Endometrium (tissue), 2 donors: ENCODE data around the gene CGB1.
"Not testable (repeated sequence)": the region's sequence is repeated elsewhere in the genome, so short reads cannot be mapped to it uniquely, and the experiment has no call there.

Source experiments
- FAIRE-seq: peaks from 2 replicates; lab custom pipeline; 2012; peaks lifted over from hg19 to GRCh38; lab: Jason Lieb, UNC
- donor health status: control.
- donor health status: control.

Gene CGB1

DNA sequence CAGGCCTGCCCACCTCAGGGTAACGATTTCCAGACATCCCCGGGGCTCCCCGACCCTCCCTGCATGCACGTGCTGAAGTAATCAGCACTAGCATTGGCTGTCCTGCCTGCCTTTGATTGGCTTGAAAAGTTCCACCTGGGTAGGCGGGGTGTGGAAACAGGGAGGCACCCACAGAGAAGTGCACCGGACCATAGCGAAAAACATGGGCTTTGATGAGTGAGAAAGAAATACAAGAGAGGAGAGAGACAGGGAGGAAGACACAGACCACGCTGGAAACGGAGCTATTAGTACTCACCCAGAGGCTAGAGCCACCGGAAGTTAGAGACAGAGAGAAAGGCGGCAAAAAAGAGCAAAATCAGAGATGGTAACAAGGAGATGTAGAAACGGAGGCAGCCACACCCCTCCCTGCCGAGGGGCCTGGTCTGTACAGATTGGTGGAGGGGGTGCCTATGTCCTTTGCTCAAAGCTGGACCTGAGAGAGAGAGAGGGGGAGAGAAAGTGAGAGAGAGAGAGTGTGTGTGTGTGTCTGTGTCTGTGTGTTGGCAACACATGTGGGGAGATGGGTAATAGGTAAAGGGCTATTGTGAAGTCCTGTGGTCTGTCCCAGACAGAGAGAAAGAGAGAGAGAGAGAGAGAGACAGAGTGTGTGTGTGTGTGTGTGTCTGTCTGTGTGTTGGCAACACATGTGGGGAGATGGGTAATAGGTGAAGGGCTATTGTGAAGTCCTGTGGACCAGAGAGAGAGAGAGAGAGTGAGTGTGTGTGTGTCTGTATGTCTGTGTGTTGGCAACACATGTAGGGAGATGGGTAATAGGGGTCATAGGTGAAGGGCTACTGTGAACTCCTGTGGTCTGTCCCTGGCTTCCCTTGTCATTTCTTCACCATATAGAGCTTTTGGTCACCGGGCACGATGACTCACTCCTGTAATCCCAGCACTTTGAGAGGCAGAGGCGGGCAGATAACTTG lies 15.5 kb downstream of the CGB1 start:
- FAIRE-seq = no peak

DNA sequence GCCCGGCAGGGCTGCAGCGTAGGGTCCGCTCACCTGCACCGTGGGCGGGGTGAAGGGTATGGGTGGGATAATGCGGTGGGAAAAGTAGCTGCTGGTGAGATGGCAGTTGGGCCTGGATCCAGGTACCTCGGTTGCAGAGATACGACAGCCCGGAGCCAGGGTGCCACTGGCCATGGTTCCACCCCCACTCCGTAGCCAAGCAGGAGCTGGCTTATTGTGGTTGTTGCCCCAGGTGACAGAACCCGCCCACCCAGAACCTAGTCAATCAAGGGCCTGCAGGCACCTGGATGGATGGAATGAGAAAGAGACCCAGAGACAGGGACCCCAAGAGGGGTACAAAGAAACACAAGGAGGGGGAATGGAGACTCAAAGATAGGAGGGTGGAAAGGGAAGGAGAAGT lies 16.4 kb downstream of the CGB1 start:
- FAIRE-seq = no peak

DNA sequence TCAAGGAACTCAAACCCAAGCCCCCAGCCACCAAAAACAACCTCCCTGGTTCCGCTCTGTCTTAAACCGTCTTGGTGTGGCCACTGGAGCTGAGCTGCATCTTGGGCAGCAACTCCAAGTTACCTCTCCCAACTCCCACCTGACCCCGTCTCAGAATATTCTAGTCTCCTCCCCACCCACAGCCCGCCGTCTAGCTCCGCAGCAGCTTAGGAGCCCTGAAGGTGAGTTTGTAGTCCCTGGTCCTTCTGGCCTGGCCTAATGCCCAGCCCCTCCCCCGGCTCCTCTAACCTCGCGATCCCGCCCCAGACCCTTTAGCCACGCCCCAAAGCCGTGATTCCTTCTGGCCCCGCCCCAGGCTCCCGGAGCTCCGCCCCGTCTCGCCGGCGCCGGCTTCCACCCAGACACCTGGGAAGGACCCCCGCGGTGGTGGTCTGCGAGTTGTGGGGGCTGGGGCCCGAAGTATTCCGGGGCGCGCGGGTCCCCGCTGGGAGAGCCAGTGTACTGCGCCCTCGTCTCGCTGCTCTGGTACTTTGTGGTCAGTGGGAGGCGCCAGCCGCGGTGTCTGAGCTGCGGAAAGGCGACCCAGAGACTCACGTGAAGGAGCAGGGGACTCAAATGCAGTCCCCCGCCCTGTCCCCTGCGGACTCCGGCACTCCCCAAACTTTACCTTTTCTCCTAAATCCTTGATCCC lies 17.3 kb downstream of the CGB1 start:
- no peak for FAIRE-seq

DNA sequence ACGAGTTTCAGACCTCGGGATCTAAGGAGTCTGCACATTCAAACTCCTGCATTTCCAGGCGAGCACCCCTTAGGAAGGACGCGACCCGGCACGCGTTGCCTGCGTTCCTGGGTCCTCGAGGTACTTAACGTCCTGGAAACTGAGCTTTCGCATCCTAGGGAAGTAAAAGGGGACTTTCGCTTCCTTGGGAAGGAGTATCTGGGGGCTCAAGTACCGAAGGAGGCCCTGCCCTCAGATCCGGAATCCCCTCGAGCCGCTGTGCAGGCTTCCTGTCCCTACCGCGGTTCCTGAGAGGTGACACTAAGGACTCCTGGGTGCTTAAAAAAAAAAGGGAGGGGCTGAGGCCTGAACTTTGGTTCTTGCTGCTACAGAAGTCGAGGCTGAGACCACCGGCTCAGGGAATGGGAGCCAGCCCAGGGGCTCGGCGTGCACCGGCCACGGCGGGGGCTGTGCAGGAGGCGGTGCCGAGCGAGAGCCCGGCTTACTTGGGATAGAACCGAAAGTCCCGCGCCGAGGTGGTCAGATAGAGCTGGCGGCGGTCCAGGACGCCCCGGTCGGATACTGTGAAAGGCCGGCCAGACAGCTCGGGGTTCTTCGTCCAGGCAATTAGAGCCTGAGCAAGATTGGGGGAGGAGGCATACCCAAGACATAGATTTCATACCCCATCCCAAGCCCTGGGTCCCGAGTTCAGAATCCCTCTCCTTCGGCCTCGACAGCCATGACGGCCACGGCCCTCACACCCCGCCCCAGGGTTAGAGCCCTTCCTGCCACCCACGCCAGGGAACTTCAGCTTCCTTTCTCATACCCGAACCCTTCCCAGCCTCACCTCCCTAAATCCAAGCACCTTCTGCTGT lies 18.1 kb downstream of the CGB1 start:
- FAIRE-seq = not testable (repeated sequence)

GRCh38 chr19:49017666-49018351 lies 18.9 kb downstream of the CGB1 start:
- no peak for FAIRE-seq

GRCh38 chr19:49017041-49017665 lies 19.5 kb downstream of the CGB1 start, which contains the start of gene LHB:
TSS of gene LHB (minus strand) at chr19:49017091. CDS start at chr19:49017081, 10 bp downstream.
- no peak for FAIRE-seq

GRCh38 chr19:49016067-49016839 lies 20.4 kb downstream of the CGB1 start:
- FAIRE-seq = no peak

- FAIRE-seq = no peak
These were observed 21.8 kb downstream of the CGB1 start for GRCh38 chr19:49014870-49015255.

DNA sequence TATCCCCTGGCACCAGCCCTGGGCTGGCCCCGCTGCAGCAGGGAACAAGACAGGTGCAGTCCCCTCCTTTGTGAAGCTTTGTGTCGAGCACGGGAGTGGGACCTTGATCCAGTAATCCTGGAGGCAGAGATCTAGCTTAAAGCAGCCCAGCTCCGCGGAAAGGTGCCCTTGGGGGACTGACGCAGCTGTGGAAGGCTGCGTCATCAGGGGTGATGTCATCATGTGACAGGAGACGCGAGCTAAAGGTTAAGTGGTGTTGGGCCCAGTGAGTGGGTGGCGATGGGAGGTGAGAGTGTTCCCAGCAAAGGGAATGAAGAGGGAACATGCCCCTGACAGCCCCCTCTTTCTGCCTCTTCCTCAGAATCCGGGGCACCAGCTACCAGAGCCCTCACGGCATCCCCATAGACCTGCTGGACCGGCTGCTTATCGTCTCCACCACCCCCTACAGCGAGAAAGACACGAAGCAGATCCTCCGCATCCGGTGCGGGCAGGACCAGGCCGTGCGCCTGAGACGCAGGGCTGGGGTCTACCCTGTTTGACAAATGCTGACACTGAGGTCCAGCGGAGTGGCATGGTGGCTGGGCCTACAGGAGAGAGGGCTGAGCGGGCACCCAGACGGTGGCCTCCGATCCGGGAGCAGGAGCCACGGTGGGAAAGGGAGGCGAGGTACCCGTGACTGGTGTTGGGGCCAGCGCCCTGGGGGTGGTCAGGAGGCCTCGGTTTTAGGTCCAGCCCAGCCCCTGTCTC lies 22.4 kb downstream of the CGB1 start:
- FAIRE-seq = no peak

GRCh38 chr19:49011194-49011593 lies 25.5 kb downstream of the CGB1 start:
- FAIRE-seq = no peak

- FAIRE-seq = no peak
These were observed 26.2 kb downstream of the CGB1 start for GRCh38 chr19:49010453-49010852.

- FAIRE-seq = no peak
These were observed 26.9 kb downstream of the CGB1 start for GRCh38 chr19:49009828-49010227.

GRCh38 chr19:49006905-49007304 lies 29.8 kb downstream of the CGB1 start:
- FAIRE-seq = no peak

- no peak for FAIRE-seq
These were observed 31.6 kb downstream of the CGB1 start for GRCh38 chr19:49004964-49005614.

GRCh38 chr19:49004133-49004532 lies 32.6 kb downstream of the CGB1 start:
- no peak for FAIRE-seq

- FAIRE-seq = no peak
These were observed 37.0 kb downstream of the CGB1 start for GRCh38 chr19:48999481-49000325.

DNA sequence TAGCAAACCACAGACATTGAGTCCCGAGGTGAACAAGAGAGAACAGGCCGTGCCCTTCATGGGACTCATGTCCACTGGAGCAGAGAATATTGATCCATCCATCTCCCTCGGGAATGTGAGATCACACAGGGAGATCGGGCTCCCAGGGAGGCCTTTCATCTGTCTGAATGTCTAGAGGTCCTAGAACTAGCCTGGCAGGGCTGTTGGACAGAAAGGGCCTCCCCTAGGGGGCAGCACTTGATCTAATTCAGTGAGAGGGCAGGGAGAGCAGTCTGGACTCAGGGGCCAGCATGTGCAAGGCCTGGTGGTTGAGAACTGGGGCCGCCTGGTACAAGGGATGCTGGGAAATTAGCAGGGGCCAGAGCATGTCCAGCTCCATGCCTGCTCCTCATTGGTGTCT lies 38.7 kb downstream of the CGB1 start:
- FAIRE-seq = no peak

- FAIRE-seq = no peak
These were observed 42.7 kb downstream of the CGB1 start for GRCh38 chr19:48994035-48994386.
